Thyroid gland (tissue), 4 donors: Measurements from ENCODE around the gene BCAS1.

ENCODE experiments used
- POLR2A ChIP-seq, 2 donors: fragments of 450-650 bp; IDR thresholded peaks; one replicate each; pipeline ENCODE4 v1.6.1; 2017; ENCODE audit warnings: antibody characterized with exemption in 2 of 2, mild to moderate bottlenecking in 2 of 2, moderate library complexity in 1 of 2
- TF ChIP-seq, protein P1 (sequence below), 6 experiments: fragments of 200-600 bp in 3 of 6; fragments of 450-650 bp in 3 of 6; sonication (generic) in 3 of 6; IDR thresholded peaks; one replicate each; pipeline ENCODE4 v1.5.1; 2016 to 2019; ENCODE audit warnings: antibody characterized with exemption in 6 of 6, mild to moderate bottlenecking in 2 of 6, inconsistent platforms in 1 of 6, moderate library complexity in 1 of 6

GRCh38 chr20:54116550-54117235 is 46.3 kb upstream of the BCAS1 start:
- TF ChIP-seq, protein P1, sequence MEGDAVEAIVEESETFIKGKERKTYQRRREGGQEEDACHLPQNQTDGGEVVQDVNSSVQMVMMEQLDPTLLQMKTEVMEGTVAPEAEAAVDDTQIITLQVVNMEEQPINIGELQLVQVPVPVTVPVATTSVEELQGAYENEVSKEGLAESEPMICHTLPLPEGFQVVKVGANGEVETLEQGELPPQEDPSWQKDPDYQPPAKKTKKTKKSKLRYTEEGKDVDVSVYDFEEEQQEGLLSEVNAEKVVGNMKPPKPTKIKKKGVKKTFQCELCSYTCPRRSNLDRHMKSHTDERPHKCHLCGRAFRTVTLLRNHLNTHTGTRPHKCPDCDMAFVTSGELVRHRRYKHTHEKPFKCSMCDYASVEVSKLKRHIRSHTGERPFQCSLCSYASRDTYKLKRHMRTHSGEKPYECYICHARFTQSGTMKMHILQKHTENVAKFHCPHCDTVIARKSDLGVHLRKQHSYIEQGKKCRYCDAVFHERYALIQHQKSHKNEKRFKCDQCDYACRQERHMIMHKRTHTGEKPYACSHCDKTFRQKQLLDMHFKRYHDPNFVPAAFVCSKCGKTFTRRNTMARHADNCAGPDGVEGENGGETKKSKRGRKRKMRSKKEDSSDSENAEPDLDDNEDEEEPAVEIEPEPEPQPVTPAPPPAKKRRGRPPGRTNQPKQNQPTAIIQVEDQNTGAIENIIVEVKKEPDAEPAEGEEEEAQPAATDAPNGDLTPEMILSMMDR (IDR thresholded peaks at IDR 0.05) = no peak
- TF ChIP-seq POLR2A (IDR thresholded peaks at IDR 0.05) = no peak
